HT-29 (cell line): Measurements from ENCODE around the gene CYB5D1. TPM values are rescaled to one million over a fixed set of nuclear protein-coding genes. Genes with fewer than 3 reads are reported as not detected.

Experiments
- small RNA-seq: library from RNA; depleted of rRNA; stranded (forward); fragments of <200 nt; gene quantifications from one replicate; pipeline ENCODE3, GENCODE V24; 2014
- total RNA-seq: library from RNA; depleted of rRNA; stranded (reverse); fragments of >200 nt; shearing (Covaris generic); gene quantifications from 2 replicates; pipeline ENCODE4 v1.2.3, GENCODE V29; 2014; rRNA removed

Gene CYB5D1
- total RNA-seq, 1 experiment from 2014 or later = 8.4 TPM

Small RNAs within 50 kb of the gene (small RNA-seq; reads per million reads assigned to genes)
- 87.6 reads per million, percentile 96 among the genes with 10 or more reads in this experiment for gene SCARNA21

Other genes with a start within 250 kb of the CYB5D1 start
- 23.8 and 30.3 TPM in 2 replicates for gene FXR2, start 243.1 kb upstream of the CYB5D1 start, total RNA-seq
- gene SAT2, start 230.2 kb upstream of the CYB5D1 start, total RNA-seq = 3.2 and 5.4 TPM in 2 replicates
- gene SHBG, start 227.9 kb upstream of the CYB5D1 start, total RNA-seq = 0.13 TPM in 1 of 2 replicates, not detected in the other
- not detected in 2 replicates for gene ATP1B2, start 207.1 kb upstream of the CYB5D1 start, total RNA-seq
- gene TP53, start 170.5 kb upstream of the CYB5D1 start, total RNA-seq = 57.1 and 61.0 TPM in 2 replicates
- gene WRAP53, start 169.5 kb upstream of the CYB5D1 start, total RNA-seq = 18.5 and 23.0 TPM in 2 replicates
- gene EFNB3, start 152.8 kb upstream of the CYB5D1 start, total RNA-seq = not detected in 2 replicates
- 0.21 TPM in 1 of 2 replicates, not detected in the other for gene DNAH2, start 140.3 kb upstream of the CYB5D1 start, total RNA-seq
- gene KDM6B, start 23.8 kb upstream of the CYB5D1 start, total RNA-seq = 5.3 and 17.6 TPM in 2 replicates
- gene TMEM88, start 2.9 kb upstream of the CYB5D1 start, total RNA-seq = 0.43 and 0.50 TPM in 2 replicates
- 71.8 and 89.4 TPM in 2 replicates for gene NAA38, start 444 bp upstream of the CYB5D1 start, total RNA-seq
- 52.8 and 54.3 TPM in 2 replicates for gene CHD3, start 30.8 kb downstream of the CYB5D1 start, total RNA-seq
- 0.81 and 1.1 TPM in 2 replicates for gene RNF227, start 58.3 kb downstream of the CYB5D1 start, total RNA-seq
- gene KCNAB3, start 71.9 kb downstream of the CYB5D1 start, total RNA-seq = 0.74 and 1.4 TPM in 2 replicates
- gene TRAPPC1, start 73.9 kb downstream of the CYB5D1 start, total RNA-seq = 22.0 and 24.5 TPM in 2 replicates
- 17.3 and 24.4 TPM in 2 replicates for gene CNTROB, start 74.2 kb downstream of the CYB5D1 start, total RNA-seq
- 0.03 TPM in 1 of 2 replicates, not detected in the other for gene GUCY2D, start 144.6 kb downstream of the CYB5D1 start, total RNA-seq
- gene ALOX15B, start 181.1 kb downstream of the CYB5D1 start, total RNA-seq = not detected in 2 replicates
- gene ALOX12B, start 229.7 kb downstream of the CYB5D1 start, total RNA-seq = 0.97 TPM in 1 of 2 replicates, not detected in the other